Measurements from ENCODE around the gene INS.
"Not testable (repeated sequence)": the region's sequence is repeated elsewhere in the genome, so short reads cannot be mapped to it uniquely, and the experiment has no call there.

The INS gene

DNA sequence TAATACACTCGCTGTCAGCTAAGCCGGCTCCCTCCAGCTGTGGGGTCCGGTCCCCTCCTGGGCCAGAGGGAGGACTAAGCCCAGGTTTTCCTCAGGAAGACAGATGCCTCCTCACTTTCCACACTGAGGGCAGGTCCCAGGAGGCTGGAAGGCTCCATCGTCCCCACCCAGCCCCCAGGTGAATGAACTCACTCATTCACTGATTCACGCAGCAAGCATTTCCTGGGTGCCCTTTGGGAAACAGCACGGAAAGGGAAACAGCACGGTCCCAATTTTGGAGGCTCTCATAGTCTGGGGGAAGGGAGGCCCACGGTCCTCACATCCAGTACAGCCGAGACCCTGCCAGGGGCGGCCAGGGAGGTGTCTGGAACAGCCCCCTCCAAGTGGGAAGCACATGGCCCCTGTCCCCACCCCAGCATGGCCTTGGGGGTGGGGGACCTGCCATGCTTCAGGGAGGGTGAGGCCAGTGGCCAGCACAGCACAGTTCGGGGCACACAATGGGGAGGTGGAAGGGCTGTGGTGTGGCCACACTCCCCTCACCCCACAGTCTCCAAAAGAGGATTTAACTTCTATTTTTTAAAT lies 19.9 kb upstream of the INS start:
- no peak for DNase-seq (ENCODE audit: low spot score)

- DNase-seq (ENCODE audit: low spot score): no peak
Measured at GRCh38 chr11:2180347-2180746, 19.3 kb upstream of the INS start.

GRCh38 chr11:2179516-2179915 lies 18.5 kb upstream of the INS start:
- no peak for DNase-seq (ENCODE audit: low spot score)

DNA sequence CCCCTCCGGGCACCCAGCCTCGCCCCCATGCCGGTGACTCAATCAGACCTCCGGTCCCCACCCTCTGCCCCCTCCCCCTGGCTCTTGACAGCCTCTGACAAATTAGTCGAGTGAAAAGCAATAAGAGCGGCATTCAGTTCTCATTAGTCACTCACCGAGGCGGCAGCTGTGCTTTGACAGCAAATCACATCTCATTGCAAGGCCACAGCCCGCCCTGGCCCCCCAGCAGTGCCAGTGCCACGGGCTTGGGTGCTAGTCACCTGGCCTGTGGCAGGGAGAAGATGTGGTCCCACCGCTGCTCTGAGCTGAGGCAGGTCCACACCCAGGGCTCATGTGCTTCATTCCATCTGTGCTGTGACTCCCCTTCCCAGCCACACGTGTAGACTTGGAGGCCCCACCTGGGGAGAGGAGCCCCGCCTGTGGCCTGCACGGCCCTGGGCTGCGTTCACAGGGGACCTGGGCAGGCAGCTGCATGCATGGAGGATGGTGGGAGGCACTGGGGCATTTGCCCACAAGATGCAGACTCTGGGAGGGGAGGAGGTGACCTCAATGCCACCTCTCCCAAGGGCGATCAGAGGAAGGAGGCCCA lies 18.0 kb upstream of the INS start:
- DNase-seq (ENCODE audit: low spot score): peak; percentile 59

- DNase-seq (ENCODE audit: low spot score): not testable (repeated sequence)
Measured at GRCh38 chr11:2178055-2178773, 17.2 kb upstream of the INS start.

DNA sequence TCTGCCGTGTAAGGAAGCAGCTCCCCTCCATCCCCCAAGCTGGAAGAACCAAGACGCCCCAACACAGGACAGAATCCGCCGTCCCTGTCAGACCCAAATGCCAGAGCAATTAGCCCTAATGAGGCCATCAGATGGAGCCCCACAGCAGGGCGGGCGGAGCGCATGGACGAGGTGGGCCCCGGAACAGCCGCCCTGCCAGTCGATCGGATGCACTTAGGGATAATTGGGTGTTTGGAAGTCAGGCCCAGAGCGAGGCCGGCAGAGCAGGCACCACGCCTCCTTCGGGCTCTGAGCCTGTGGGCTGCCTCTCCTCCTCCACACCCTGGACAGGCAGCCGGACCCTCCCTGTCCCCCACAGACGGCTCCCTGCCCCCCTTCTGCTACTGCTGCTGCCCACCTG lies 16.1 kb upstream of the INS start:
- no peak for DNase-seq (ENCODE audit: low spot score)

GRCh38 chr11:2176389-2176900 lies 15.4 kb upstream of the INS start:
- DNase-seq (ENCODE audit: low spot score): no peak

DNA sequence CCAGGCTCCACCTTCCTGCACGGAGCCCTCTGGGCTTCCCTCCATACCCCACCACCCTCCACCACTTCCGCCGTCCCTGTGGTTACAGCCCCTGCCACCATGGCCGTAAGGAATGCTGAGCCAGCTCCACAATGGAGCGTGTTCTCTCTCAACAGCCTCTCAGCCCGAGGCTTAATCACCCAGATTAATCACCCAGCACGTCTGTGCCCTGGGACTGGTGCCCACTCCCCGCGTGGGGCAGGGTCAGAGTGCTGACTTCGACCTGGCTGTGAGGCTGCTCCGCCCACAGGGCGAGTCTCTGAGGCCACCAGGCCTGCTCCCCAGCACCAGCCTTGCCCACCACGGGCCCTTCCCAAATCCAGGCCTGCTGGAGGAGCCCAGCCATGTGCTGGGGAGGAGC lies 14.7 kb upstream of the INS start:
- DNase-seq (ENCODE audit: low spot score): peak; percentile 79

GRCh38 chr11:2174361-2174760 lies 13.4 kb upstream of the INS start:
- no peak for DNase-seq (ENCODE audit: low spot score)

GRCh38 chr11:2173761-2174160 lies 12.8 kb upstream of the INS start:
- DNase-seq (ENCODE audit: low spot score): no peak

GRCh38 chr11:2173150-2173693 lies 12.2 kb upstream of the INS start:
- DNase-seq (ENCODE audit: low spot score): no peak

DNA sequence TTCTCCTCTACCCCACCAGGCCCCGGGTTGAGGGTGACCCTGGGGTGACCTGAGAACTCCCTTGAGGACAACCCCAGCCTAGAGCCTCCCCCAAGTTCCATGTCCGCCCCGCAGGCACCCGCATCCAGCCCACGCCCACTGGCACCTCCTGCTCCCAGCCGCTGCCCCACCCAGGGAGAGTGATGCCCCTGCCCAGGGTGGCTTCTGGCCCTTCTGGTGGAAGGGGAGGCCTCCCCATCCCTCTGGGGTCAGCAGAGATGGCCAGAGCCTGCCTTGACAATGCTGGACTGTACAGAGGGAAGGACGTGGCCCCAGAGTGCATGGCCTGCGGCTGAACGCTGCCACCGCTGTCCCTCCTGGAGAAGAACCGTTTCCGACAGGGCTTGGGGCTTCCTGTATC lies 11.7 kb upstream of the INS start:
- no peak for DNase-seq (ENCODE audit: low spot score)

- DNase-seq (ENCODE audit: low spot score): no peak
Measured at GRCh38 chr11:2171591-2172003, 10.6 kb upstream of the INS start, which contains the start of gene TH. TH (minus strand) TSS chr11:2171815; CDS start chr11:2171786, 29 bp downstream.

DNA sequence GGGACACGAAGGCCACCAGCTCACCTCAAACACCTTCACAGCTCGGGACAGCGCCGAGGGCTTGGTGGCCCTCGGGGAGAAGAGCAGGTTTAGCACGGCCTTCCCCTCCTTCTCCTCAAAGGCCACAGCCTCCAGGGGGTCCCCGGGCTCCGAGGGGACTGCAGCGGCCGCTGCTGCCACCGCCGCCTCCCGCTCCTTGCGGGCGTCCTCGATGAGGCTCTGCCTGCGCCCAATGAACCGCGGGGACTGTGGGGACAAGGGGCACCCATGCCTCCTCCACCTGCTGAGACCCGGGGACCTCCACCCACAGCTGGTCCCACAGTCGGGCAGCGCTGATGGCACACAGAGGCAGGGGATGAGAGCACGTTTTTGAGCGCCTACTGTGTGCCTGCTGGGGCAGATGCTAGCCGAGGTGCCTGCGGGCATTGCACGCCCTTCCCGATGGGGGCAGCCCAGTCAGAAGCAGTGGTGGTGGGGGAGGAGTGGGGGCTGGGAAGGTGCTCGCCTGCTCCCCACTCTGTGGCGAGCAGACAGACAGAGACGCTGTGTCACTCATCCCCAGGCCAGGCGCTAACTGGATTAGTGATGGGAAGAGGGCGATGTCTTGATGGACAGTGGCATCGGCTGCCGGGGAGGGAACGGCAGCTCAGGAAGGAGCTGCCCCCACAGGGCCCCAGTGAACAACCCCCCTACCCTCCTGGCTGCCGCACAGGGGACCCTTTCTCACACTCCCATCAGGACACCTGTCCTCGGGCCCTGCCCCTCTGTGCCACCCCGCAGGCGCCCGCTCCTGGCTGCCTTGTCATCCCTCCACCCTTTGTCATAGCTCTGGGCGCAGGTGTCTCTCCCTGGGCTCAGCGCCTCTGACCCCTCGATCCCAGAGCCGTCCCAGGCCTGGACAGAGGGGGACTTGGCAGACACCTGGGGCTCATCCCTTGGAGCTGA lies 8.9 kb upstream of the INS start:
- no peak for DNase-seq (ENCODE audit: low spot score)

DNA sequence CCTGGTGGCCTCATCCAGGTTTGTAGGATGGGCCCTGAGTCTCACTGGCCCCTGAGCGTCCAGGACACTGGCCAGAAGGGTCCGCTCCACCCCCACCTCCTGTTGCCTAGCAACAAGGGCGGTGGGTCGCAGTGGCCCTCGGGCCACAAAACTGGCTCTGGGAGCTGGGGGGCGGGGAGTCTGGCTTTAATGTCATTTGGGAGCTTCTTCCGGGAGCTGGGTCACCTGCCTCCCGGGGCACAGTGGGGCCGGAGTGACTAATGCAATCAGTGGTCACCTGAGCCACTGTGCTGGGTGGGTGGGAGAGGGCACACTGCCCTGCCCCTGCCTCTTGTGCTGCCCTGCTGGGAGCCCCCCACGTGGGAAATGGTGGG lies 8.0 kb upstream of the INS start:
- DNase-seq (ENCODE audit: low spot score): no peak

DNA sequence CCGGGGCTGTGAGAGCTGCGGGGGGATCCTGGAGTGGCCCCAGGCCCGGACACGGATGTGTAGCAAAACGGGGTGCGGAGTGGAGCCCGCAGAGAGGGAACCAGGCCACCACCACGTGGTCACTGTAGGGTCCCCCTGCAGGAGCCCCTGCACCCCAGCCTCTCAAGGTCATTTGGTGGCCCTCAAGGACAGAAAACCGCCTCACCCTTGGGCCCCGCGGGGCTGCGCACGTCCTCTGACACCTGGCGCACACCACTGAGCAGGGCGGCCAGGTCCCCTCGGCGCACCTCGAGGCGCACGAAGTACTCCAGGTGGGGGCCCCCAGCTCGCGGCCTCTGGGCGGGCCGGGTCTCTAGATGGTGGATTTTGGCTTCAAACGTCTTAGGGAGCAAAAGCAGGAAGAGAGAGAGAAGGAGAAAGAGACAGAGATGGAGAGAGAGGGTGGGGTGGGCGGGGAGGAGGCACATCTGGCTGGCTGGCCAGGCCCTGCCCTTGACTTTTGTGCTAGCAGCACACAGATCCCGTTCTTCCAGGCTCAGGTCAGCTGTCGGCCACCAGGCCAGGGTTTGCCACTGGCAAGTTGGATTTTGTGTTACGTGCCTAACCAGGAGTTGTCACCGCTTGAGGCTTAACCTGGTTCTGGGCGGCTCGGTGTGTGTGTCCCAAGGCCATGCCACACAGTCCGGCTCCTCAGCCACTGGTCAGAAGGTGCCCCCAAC lies 7.4 kb upstream of the INS start:
- no peak for DNase-seq (ENCODE audit: low spot score)

GRCh38 chr11:2167141-2168045 lies 6.4 kb upstream of the INS start:
- DNase-seq (ENCODE audit: low spot score): no peak

GRCh38 chr11:2166091-2166851 lies 5.3 kb upstream of the INS start:
- DNase-seq (ENCODE audit: low spot score): peak; percentile 59

DNA sequence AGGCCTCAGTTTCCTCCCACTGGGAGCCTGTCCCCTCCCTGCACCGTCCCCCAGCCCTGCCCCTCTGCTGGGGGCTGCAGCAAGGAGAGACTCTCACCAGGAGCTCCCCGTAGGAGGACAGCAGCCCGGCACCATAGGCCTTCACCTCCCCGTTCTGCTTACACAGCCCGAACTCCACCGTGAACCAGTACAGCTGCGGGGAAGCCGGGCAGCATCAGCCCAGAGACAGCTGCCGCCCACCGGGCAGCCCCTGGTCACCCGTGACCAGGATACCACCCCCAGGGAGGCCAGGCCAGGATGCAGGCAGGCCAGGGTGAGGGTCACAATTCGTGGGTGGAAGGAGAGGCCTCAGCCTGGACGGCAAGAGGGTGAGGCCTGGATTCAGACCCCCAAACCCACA lies 4.6 kb upstream of the INS start:
- no peak for DNase-seq (ENCODE audit: low spot score)
